ENCODE results near the gene KANSL1L. TPM values are rescaled to one million over a fixed set of nuclear protein-coding genes. Genes with fewer than 3 reads are reported as not detected.

The KANSL1L gene
- total RNA-seq (2022; extraction: Qiagen RNA extraction; ENCODE audit: low read depth): 0.28 to 0.48 TPM (median 0.41 TPM) in 5 replicates

GRCh38 chr2:210171309-210172218 lies at the start of gene KANSL1L:
KANSL1L (minus strand) TSS chr2:210171409; CDS start chr2:210154582, 16,827 bp downstream.

DNA sequence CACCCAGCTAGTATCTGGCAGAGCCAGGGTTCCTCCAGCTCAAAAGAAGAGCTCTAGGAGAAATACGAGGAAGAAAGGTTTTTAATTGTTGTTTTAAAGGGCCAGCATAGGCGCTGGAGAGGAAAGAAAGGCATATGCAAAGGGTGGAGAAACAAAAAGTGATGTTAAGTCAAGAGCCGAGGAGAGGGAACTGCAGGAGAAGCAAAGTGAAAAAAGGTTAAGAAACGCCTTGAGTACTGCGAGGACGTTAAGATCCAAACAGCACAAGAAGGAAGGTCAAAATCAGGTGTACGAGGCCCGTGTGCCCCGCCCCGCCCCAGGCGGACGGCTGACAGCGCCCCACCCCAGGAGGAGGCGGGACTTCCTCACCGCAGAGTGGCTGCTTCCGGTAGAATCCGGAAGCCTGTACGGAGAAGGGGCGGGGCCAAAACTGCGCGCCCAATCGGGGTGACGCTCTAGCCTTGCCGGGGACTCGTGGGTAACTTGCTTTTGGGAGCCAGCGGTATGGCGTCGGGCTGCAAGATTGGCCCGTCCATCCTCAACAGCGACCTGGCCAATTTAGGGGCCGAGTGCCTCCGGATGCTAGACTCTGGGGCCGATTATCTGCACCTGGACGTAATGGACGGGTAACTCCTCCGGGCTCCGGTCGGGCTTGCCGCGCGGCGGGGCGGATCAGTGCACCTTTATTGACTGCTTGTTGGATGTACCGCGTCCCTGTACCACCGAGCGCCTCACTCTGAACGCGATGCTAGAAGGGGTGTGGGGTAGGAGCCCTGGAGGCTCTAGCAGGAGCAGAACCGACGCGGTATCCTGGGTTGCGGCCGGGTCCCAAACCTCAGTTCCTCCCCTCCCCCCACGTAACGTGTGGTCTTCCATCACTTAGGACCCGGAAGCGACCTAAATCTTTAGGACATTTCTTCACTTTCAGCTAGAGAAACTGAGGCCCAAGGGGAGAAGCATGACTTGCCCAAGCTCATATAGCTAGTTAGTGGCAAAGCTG lies 168.8 kb downstream of the KANSL1L start, which contains the start of gene RPE:
Gene RPE, plus strand, starts transcription at position 481 of the 1,000 bp plus-strand sequence. Its CDS starts 24 bp downstream, at position 505.

Other genes starting within 250 kb of the KANSL1L start
- gene RPE, start 168.8 kb downstream of the KANSL1L start, total RNA-seq (2022; extraction: Qiagen RNA extraction; ENCODE audit: low read depth): 55.1 to 75.8 TPM (median 64.5 TPM) in 5 replicates
- gene ACADL, start 54.0 kb upstream of the KANSL1L start, total RNA-seq (2022; extraction: Qiagen RNA extraction; ENCODE audit: low read depth): 0.09 to 0.18 TPM in 2 of 5 replicates, not detected in the others
- gene MYL1, start 143.8 kb upstream of the KANSL1L start, total RNA-seq (2022; extraction: Qiagen RNA extraction; ENCODE audit: low read depth): not detected in 5 replicates

Data from A549 treated with RU486 at 1 μM for 4 hours (cell line).